IPS-18c (cell line): Measurements from ENCODE around the gene C1orf185.

Source experiments
- H3K4me3 ChIP-seq: 2 replicates; pipeline ENCODE4 v1.7.0; 2013; ENCODE audit warnings: low read depth, mild to moderate bottlenecking, low read length, moderate library complexity; ENCODE audit not compliant: insufficient read depth
- H3K9me3 ChIP-seq: one replicate; pipeline ENCODE4 v1.6.1; 2013; ENCODE audit warnings: mild to moderate bottlenecking, low read length, moderate library complexity; ENCODE audit not compliant: control insufficient read depth, insufficient read depth

Gene C1orf185

DNA sequence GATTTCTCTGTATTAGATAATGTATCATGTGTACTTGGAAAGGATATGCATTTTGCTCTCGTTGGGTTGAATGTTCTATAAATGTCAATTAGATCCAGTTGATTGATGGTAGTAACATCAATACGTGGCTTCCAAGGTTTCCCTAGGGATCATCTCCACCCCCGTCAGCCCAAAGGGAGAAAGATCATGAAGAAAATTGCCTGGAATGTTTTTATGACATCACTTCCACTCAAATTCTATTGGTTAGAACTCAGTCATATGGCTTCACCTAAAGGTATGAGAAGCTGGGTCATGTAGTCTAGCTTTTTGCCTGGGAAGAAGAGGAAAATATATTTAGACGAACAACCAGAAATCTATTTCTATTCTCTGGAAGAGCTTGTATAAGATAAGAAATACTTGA lies at the start of gene C1orf185:
Gene C1orf185, plus strand, starts transcription at position 253 of the 400 bp plus-strand sequence. Its CDS starts 6 bp downstream, at position 259.
- Histone ChIP-seq H3K4me3 (no peak within 1 kb of the TSS), H3K9me3 (no peaks in the 10 kb centered on the region)

- Histone ChIP-seq H3K4me3 (no peak overlapping the region), H3K9me3 (peaks cover 9% of the 10 kb centered on the region)
Observed at GRCh38 chr1:51058858-51059257, 43.2 kb upstream of the C1orf185 start.

DNA sequence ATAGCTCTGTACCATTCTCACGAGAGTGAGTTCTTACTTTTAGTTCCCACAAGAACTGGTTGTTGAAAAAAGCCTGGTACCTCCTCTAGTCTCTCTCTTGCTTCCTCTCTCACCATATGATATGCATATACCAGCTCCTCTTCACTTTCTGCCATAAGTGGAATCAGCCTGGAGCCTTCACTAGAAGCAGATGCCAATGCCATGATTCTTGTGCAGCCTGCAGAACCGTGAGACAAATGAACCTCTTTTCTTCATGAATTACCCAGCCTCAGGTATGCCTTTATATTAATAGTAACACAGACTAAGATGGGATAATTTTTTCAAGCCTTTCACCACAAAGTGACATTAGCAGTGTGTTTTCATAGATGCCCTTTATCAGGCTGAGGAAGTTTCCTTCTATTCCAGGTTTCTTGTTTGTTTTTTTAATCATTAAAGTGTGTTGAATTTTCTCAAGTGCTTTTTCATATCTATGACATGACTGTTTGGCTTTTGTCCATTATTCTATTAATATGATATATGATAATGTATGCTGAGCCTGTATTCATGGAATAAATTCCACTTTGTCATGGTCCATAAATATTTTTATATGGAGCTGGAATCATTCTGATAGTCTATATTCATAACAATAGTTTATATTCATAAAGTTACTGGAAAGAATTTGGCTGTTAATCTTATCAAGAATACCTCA lies 40.7 kb upstream of the C1orf185 start:
- Histone ChIP-seq H3K9me3 (peaks cover 9% of the 10 kb centered on the region), H3K4me3 (no peak overlapping the region)

GRCh38 chr1:51063121-51063520 lies 38.9 kb upstream of the C1orf185 start:
- Histone ChIP-seq H3K4me3 (no peak overlapping the region), H3K9me3 (peaks cover 9% of the 10 kb centered on the region)

- no peak overlapping the region for H3K4me3 ChIP-seq
- H3K9me3 ChIP-seq: no peaks in the 10 kb centered on the region
Observed at GRCh38 chr1:51070011-51070410, 32.0 kb upstream of the C1orf185 start.

GRCh38 chr1:51070640-51071039 lies 31.4 kb upstream of the C1orf185 start:
- Histone ChIP-seq H3K9me3 (no peaks in the 10 kb centered on the region), H3K4me3 (no peak overlapping the region)

GRCh38 chr1:51071291-51072042 lies 30.6 kb upstream of the C1orf185 start:
- no peak overlapping the region for H3K4me3 ChIP-seq

GRCh38 chr1:51072043-51072439 lies 30.0 kb upstream of the C1orf185 start:
- H3K4me3 ChIP-seq: no peak overlapping the region
- no peaks in the 10 kb centered on the region for H3K9me3 ChIP-seq

More at GRCh38 chr1:51071291-51072042, 30.6 kb upstream of the C1orf185 start:
- no peaks in the 10 kb centered on the region for H3K9me3 ChIP-seq

DNA sequence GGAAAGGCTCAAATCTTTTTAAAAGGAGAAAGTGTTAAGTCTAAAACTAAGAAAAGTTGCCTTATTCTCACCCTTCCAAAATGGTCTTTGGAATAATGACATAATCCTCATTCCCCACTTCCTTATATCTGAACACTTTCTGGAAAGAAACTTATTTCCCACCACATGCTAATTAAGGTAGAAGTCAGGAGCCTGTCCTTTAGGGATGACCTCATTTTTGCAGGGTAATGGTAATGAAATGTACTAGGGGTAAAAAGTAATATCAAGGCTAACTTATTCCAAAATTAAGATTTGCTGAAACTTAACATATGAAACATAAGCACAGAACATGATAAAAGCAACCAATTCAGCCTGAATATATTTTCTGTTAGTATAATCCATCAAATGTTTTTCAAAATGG lies 29.4 kb upstream of the C1orf185 start:
- no peaks in the 10 kb centered on the region for H3K9me3 ChIP-seq
- H3K4me3 ChIP-seq: no peak overlapping the region

DNA sequence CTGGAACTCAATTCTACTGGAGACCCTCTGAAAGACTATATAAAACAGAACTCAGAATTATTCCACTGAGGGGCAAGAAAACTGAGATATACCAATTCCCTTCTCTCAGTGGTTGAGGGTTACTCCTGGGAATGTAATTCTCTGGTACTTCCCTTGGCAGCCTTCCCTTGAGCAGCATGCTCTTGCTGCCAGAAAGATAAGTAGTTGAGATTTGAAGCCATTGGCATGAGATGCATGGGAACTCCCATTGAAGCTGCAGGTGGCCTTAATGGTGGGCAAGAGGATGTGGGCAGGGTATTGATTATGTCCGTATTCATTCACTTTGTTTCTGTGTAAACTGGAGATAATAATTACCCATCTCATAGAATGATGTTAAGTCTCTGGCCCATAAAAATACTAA lies 28.6 kb upstream of the C1orf185 start:
- Histone ChIP-seq H3K9me3 (no peaks in the 10 kb centered on the region), H3K4me3 (no peak overlapping the region)

DNA sequence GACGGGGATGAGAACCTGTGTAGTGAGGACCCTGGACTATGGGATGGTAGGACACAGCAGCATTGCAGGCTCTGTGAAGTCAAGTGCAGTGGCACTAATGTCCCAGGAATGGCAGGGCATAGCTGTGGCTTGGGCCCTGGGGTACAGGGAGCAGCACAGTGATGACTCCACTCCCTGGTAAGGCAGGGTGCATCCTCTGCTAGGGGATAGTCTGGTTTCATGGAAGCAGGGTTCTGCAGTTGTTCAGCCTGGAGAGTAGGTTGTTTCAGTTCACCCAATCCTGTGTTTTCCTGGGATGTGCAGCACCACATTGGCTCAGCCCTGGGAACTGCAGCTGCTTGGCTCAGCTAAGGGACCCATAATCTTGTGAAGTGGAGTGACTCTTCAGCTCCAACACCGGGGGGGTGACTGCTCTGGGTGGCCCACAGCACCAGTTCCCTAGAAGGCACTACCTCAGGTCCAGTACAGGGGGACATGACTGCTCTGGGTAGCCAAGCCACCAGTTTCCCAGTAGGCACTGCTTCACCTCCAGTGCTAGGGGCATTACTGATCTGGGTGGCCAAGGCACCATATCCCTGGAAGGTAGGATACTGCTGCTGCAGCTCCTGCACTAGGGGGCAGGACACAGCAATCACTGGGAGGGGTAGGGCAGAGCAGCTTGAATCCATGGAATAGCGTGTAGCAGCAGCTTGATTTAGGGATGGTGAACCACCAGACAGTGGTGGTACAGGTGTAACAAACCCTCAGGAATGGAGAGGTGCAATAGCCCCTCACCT lies 15.3 kb upstream of the C1orf185 start:
- H3K4me3 ChIP-seq: no peak overlapping the region
- H3K9me3 ChIP-seq: no peaks in the 10 kb centered on the region

DNA sequence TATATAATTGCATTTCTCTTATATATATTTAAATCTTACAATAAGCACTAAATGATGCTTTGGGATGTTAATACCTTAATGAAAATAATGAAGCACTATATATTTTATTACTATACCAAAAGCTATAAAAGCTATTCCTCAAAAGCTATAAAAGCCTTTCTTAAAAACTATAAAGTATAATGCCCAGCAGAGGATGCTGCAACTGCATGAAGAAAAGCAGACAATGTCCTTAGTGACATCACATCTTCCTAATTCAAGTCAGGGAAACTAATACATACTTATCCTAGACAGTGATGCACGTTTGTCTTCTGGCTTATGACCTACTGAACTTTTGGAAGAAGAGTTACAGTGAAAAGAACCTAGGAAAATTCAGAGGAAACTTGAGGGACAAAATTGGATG lies 13.6 kb upstream of the C1orf185 start:
- no peak overlapping the region for H3K4me3 ChIP-seq
- H3K9me3 ChIP-seq: no peaks in the 10 kb centered on the region

GRCh38 chr1:51093581-51093980 lies 8.4 kb upstream of the C1orf185 start:
- Histone ChIP-seq H3K9me3 (no peaks in the 10 kb centered on the region), H3K4me3 (no peak overlapping the region)

- H3K9me3 ChIP-seq: no peaks in the 10 kb centered on the region
- no peak overlapping the region for H3K4me3 ChIP-seq
Observed at GRCh38 chr1:51097171-51097570, 4.9 kb upstream of the C1orf185 start.

- Histone ChIP-seq H3K9me3 (no peaks in the 10 kb centered on the region), H3K4me3 (no peak overlapping the region)
Observed at GRCh38 chr1:51100264-51100880, 1.7 kb upstream of the C1orf185 start.

DNA sequence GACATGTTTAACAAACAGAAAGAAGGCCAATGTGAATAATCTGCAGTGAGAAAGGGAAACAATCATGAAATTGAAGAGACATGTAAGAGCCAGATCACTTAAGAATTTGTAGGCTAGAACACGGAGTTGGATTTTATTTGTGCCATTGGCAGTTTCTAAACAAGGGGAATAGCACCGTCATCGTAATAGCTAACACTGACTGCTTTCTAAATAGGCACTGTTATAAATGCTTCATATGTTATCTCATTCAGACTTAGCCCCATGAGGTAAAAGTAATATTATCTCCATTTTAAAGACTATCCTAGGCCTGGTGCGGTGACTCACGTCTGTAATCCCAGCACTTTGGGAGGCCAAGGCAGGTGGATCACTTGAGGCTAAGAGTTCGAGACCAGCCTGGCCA lies 12.1 kb downstream of the C1orf185 start:
- no peaks in the 10 kb centered on the region for H3K9me3 ChIP-seq
- H3K4me3 ChIP-seq: no peak overlapping the region

DNA sequence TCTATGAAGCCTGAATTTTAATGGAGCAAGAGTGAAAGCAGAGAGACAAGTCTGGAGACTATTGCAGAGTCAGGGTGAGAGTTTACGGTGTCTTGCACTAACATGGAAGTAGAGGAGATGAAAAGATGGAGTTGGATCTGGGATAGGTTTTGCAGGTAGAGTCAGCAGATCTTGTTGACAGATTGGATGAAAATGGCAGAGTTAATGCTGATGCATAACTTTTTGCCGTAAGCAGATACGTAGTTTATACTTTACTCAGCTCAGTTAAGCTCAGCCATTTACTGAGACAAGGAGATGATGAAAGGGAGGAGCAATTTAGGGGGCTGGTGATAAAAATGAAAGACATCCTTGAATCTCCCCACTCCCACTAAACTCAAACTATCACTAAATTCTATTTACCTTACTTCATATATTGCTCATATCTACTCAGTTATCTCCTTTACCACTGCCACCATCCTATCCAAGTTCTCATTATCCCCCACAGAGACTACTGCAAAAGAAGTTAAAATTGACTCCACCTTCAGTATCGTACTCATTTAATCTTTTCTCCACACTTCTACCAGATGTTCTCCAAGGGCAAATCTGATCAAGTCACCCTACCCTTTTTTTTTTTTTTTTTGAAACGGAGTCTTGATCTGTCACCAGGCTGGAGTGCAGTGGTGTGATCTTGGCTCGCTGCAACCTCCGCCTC lies 13.8 kb downstream of the C1orf185 start:
- no peaks in the 10 kb centered on the region for H3K9me3 ChIP-seq
- no peak overlapping the region for H3K4me3 ChIP-seq
